HG03060 (cell line): Measurements from ENCODE around the gene FCMR.
"Not testable (repeated sequence)": the region's sequence is repeated elsewhere in the genome, so short reads cannot be mapped to it uniquely, and the experiment has no call there.

Source experiments
- ATAC-seq: cut with Tn5 transposase; IDR thresholded peaks from one replicate; pipeline ENCODE4 v1.9.1; 2021; ENCODE audit warnings: low read depth, moderate number of reproducible peaks; ENCODE audit not compliant: unreplicated experiment

FCMR gene

GRCh38 chr1:206924592-206925105, 2.9 kb upstream of the FCMR start:
- peak; percentile 4 for ATAC-seq

DNA sequence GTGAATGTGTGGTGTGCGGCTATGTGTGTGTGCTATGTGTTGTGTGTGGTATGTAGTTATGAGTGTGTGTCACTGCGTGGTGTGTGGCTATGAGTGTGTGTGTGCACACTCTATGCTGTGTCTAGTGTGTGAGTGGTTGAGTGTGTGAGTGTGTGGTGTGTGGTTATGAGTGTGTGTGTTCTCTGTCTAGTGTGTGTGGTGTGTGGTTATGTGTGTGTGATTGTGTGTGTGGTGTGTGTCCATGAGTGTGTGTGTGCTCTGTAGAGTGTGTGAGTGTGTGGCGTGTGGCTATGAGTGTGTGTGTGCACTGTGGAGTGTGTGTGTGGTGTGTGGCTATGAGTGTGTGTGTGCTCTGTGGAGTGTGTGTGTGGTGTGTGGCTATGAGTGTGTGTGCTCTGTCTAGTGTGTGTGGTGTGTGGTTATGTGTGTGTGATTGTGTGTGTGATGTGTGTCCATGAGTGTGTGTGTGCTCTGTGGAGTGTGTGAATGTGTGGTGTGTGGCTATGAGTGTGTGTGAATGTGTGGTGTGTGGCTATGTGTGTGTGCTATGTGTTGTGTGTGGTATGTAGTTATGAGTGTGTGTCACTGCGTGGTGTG, 2.3 kb upstream of the FCMR start:
- not testable (repeated sequence) for ATAC-seq

DNA sequence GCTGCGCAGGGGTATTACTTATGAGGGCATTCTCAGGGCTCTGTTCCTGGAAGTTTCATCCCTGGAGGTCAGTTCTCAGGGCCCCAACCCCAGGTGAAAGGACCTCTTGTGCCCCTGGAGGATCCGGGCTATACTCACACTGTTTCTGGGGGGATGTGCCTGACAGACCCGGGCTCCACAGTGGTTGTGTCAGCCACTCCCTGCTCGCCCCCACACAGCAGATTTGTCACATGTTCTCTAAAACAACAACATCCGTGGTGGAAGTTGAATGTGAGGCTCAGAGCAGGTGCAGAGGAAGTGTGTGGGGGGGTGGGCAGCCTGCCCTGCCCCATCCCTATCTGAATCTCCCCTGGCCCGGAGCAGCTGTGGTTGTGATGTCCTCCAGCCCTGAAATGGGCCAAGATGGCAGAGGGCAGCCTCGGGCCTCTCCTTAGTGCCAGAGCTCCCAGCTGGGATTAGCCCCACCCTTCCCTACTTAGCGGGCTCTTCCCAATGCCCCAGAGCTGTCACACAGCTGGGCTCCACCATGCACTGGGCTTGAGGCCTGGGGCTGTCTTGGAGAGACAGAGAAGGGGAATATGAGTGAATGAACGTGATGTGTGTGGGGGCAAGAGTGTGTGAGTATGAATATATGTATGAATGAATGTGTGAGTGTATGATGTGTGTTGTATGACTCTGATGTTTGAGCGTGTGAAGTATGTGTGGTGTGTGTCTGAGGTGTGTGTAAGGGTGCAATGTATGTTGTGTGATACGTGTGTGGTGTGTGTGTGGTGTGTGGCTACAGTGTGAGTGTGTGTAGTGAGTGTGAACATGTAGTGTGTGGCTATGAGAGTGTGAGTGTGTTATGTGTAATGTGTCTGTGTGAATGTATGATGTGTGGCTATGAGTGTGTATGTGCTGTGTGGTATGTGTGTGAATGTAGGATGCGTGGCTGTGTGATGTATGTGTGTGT, 1.5 kb upstream of the FCMR start:
- no peak for ATAC-seq

DNA sequence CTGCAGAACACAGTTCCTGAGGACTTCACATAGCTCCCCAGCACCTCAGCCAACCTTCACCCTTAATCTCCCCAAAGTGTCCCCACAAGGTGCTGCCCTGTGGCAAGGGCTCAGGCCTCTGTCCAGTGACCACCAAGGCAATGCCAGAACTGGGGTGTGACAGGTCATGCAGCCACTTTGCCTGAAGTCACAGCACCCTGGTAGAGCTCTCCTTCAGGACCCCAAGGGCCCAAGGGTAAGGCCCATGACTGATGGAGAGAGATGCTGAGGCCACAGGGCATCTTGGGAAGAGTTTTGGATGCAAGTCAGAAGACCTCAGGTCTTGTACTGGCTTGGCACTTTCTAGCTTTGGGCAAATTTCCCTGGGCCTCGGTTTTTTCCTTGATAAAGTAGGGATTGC, 783 bp upstream of the FCMR start:
- no peak for ATAC-seq

DNA sequence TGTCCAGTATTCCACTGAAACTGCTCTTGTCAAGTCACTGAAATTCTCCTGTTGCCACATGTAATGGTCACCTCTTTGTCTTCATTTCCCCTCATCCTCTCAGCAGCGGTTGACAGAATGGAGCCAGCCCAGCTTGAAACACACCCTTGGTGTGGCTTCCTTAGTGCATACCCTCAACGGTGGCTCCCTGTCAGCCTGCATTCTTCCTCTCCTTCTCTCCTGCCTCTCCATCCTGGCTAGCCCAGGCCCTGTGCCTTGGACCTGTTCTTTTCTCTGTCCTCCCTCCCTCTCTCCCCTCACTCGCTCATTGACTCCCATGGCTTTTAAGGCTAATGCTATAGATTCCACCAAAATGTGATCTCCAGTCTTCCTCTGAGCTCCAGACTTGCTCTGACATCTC, 3.7 kb downstream of the FCMR start:
- ATAC-seq, result no peak

DNA sequence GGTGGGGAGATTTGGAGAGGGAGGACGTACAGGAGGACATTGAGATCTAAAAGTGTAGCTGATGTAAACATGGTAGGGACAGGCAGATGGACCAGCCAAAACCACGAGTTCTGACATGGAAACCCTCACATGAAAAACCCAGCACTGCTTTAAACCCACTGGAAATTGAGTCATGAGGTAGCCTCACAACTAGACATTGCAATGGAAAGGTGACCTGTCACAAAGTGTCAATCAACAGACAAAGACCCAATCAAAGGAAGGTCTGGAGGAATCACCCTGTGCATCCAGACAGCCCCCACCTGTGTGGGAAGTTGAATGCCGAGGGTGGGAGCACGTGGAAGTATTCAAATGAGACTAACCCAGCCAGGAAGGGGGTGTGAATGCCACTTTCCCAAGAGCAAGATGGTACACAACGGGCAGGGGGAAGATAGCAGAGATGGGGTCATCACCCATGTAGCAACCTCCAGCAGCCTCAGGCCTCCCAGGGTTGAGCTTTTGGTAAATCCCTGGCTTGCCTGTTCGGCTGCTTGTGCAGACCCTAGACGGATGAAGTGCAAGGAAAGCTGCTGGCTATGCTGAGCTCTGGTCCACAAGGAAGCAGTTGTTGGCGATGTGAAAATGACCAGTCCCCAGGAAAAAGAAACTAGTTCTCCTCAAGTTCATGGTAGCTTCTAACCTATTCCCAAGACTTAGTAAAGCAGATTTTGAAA, 5.6 kb downstream of the FCMR start:
- ATAC-seq, result no peak

- no peak for ATAC-seq
These were observed 6.6 kb downstream of the FCMR start for GRCh38 chr1:206915030-206915735.

DNA sequence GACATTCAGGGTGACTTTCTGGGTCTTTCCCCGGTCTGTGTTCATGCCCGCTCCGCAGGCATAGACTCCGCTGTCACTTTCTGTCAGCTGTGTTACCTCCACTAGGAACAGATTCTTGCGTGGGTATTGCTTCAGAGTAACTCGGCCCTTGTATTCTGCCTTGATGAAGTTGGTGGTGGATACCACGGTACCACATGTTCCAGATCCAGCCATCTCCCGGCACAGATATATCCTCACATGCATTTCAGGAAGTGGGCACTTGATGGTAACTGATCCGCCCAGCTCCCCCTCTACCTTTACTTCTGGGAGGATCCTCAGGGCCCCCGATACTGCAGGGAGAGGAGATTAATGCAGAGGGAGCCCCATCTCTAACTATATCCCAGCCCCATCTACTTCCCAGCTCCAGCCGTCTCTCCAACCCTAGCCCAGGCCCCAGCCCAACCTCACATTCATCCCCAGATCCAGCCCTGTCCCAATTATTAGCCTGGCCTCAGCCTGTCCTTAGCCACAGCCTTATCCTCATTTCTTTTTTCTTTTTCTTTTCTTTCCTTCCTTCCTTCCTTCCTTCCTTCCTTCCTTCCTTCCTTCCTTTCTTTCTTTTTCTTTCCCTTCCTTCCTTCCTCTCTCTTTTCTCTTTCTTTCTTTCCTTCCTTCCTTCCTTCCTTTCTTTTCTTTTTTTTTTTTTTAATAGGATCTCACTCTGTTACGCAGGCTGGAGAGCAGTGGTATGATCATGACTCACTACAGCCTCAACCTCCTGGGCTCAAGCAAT, 7.8 kb downstream of the FCMR start:
- no peak for ATAC-seq

GRCh38 chr1:206912445-206913095, 9.2 kb downstream of the FCMR start:
- no peak for ATAC-seq

- no peak for ATAC-seq
These were observed 10.6 kb downstream of the FCMR start for GRCh38 chr1:206911064-206911663.

DNA sequence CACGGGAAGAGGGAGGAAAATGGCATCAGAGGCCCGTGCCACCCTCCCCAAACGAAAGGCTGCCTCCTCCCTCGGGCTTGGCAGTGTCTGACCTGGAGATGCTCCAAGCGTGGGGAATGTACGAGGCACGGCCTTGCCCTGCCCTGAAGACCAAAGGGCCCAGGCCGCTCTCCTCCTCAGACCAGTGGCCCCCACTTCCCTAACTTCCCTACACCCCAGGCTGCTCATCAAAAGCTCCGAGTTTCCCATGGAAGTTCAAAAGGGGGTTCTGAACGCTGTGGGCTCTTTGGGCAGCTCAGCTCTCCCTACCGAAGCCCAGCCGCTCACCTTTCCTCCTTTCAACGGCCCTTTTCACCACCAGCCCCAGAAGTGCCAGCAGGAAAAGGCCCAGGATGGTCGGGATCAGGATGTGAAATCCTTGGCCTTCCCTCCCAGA, 11.8 kb downstream of the FCMR start:
- no peak for ATAC-seq

DNA sequence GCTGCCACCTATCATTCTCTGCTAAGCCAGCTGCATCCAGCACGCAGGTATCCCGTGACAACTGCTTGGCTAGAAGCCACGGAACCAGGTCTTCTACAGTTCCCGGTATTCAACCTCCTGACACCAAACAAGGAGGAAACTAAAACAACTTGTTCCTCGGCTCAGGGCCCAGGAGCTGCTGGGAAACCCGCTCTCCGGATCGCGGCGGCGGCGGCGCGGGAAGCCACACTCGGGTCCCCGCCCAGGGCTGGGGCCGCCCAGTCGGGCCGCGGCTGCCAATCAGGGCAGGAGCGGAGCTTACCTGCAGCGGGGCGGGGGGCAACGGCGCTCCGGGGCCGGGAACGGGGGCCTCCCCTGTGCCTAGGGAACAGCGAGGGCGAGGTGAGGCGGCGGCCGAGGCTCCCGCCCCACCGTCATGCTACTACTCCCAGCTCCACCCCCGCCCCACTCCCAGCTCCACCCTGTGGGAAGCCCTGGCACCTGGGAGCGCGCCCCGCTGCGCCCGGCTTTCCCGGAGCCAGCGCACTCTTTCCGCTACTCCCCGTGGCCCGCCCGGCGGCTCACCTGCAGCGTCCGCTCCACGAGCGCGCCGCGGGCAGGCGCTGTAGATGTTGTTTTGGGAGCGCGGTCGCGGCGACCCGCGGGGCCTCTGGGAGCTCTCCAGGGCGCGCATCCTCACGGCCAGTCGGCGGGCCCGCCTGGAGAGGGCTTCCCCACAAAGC, 12.4 kb downstream of the FCMR start:
- no peak for ATAC-seq

DNA sequence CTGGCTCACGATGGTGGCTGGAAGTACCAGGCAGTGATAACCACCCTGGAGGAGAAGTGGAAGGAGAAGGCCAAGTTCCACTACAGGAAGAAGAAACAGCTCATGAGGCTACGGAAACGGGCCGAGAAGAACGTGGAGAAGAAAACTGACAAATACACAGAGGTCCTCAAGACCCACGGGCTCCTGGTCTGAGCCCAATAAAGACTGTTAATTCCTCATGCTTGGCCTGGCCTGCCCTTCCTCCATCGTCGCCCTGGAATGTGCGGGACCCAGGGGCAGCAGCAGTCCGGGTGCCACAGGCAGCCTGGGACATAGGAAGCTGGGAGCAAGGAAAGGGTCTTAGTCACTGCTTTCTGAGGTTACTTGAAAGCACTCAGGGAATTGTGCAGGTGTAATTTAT, 13.7 kb downstream of the FCMR start:
- ATAC-seq, result no peak

DNA sequence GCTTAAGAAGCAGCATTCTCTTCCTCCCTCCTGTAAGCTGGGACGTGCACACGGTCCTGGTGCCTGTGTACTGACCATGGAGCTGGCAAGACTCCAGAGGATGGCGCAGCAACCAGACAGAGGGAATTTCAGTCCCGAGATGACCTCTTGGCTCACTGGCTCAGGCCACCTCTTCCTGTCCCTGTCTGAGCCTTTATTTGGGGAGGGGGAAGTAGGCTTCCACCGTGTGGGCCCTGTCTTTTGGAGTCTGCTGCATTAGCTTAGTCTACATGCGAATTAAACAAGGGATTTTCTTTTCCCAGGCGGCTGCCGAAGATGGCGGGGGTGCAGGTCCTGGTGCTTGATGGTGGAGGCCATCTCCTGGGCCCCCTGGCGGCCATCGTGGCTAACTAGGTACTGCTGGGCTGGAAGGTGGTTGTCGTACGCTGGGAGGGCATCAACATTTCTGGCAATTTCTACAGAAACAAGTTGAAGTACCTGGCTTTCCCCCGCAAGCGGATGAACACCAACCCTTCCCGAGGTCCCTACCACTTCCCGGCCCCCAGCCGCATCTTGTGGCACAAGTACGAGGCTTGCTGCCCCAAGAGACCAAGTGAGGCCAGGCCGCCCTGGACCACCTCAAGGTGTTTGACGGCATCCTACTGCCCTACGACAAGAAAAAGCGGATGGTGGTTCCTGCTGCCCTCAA, 14.3 kb downstream of the FCMR start:
- no peak for ATAC-seq

- ATAC-seq, result peak; percentile 63
These were observed 16.2 kb downstream of the FCMR start for GRCh38 chr1:206905295-206906164.

GRCh38 chr1:206904423-206905142, 17.2 kb downstream of the FCMR start:
- ATAC-seq, result no peak
